ENCODE measurements around the gene EXOC2.
"Not testable (repeated sequence)": the region's sequence is repeated elsewhere in the genome, so short reads cannot be mapped to it uniquely, and the experiment has no call there.

The EXOC2 gene

GRCh38 chr6:617456-618100 is 75.4 kb downstream of the EXOC2 start:
- H3K4me3 ChIP-seq (ENCODE audit: low read depth, low read length) = no peak overlapping the region
- TF ChIP-seq, protein P1, sequence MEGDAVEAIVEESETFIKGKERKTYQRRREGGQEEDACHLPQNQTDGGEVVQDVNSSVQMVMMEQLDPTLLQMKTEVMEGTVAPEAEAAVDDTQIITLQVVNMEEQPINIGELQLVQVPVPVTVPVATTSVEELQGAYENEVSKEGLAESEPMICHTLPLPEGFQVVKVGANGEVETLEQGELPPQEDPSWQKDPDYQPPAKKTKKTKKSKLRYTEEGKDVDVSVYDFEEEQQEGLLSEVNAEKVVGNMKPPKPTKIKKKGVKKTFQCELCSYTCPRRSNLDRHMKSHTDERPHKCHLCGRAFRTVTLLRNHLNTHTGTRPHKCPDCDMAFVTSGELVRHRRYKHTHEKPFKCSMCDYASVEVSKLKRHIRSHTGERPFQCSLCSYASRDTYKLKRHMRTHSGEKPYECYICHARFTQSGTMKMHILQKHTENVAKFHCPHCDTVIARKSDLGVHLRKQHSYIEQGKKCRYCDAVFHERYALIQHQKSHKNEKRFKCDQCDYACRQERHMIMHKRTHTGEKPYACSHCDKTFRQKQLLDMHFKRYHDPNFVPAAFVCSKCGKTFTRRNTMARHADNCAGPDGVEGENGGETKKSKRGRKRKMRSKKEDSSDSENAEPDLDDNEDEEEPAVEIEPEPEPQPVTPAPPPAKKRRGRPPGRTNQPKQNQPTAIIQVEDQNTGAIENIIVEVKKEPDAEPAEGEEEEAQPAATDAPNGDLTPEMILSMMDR (IDR thresholded peaks at IDR 0.05; ENCODE audit: low read depth, low read length) = no peak

- TF ChIP-seq, protein P1 (IDR thresholded peaks at IDR 0.05; ENCODE audit: low read depth, low read length) = no peak
- H3K4me3 ChIP-seq (ENCODE audit: low read depth, low read length) = no peak overlapping the region
These were observed 79.0 kb downstream of the EXOC2 start for GRCh38 chr6:613981-614380.

DNA sequence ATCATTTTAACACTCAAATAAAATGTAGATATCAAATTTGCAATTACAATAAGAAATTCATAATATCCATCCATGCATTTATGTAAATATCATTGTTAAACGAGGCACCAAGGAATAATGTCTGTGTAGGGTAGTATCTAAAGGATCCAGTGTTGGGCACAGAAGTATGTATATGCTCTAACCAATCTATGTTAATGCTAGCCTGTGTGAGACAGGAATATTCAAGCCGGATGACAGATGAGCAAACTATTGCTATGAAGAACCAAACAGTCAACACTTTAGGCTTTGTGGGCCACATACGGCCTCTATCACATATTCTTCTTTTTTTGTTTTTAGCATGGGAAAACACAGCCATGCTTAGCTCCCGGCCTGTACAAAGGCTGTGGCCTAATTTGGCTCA is 81.0 kb downstream of the EXOC2 start:
- TF ChIP-seq, protein P1 (IDR thresholded peaks at IDR 0.05; ENCODE audit: low read depth, low read length) = no peak
- H3K4me3 ChIP-seq (ENCODE audit: low read depth, low read length) = no peak overlapping the region

GRCh38 chr6:610882-611281 is 82.1 kb downstream of the EXOC2 start:
- H3K4me3 ChIP-seq (ENCODE audit: low read depth, low read length) = no peak overlapping the region
- TF ChIP-seq, protein P1 (IDR thresholded peaks at IDR 0.05; ENCODE audit: low read depth, low read length) = no peak

DNA sequence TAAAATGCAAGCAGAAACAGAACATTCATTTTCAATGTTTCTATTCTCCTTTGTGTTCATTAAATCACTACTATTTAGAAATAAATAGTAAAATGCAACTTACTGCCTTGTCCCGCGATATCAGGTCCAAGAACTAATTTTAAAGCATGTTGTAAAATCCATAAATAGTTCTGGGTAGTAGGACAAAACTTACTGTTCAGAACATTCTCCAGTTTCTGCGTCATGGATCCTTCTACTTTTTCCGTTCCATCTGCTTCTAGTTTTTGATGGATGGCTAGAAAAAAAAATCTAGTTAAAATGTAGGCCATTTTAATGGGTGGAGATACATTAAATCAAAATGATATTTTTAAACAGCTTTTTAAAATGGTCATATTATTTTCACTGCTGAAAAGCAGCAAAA is 83.0 kb downstream of the EXOC2 start:
- no peak overlapping the region for H3K4me3 ChIP-seq (ENCODE audit: low read depth, low read length)
- TF ChIP-seq, protein P1 (IDR thresholded peaks at IDR 0.05; ENCODE audit: low read depth, low read length) = no peak

GRCh38 chr6:606829-607379 is 86.0 kb downstream of the EXOC2 start:
- H3K4me3 ChIP-seq (ENCODE audit: low read depth, low read length) = no peak overlapping the region
- TF ChIP-seq, protein P1 (IDR thresholded peaks at IDR 0.05; ENCODE audit: low read depth, low read length) = no peak

GRCh38 chr6:605895-606294 is 87.0 kb downstream of the EXOC2 start:
- not testable (repeated sequence) for H3K4me3 ChIP-seq (ENCODE audit: low read depth, low read length)

DNA sequence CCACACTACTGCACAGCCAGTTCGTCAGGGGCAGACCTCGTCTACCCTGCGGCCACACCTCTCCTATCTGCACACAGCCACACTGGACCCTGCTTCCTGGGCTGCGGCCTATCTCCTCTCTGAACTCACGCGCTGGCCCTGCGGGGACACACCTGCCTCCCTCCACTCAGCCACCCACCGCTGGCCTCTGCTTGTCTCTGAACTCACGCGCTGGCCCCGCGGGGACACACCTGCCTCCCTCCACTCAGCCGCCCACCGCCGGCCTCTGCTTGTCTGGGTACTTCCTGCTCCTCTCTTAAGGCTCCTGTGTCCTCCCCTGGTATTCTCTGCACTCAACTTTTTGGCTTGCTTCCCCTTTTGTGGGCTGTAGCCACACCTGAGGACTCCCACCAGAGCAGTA is 88.4 kb downstream of the EXOC2 start:
- no peak overlapping the region for H3K4me3 ChIP-seq (ENCODE audit: low read depth, low read length)
- TF ChIP-seq, protein P1 (IDR thresholded peaks at IDR 0.05; ENCODE audit: low read depth, low read length) = no peak

Data from WI38 (cell line).